Keratinocyte (primary cell): ENCODE data around the gene ATP12A. TPM values are rescaled to one million over a fixed set of nuclear protein-coding genes. Genes with fewer than 3 reads are reported as not detected.
A peak's percentile ranks its signal among the peaks of the same experiment; 100 is the strongest.

Experiments used
- DNase-seq: peaks from one replicate; pipeline ENCODE4 v3.0.0-alpha.2; 2011; ENCODE audit warnings: low read depth, missing footprints, low spot score
- FAIRE-seq: peaks from 2 replicates; lab custom pipeline; 2011; peaks lifted over from hg19 to GRCh38; lab: Jason Lieb, UNC
- H2AFZ ChIP-seq: 2 replicates; pipeline ENCODE4 v1.6.0; 2012; ENCODE audit warnings: low read length, control low read depth, inconsistent platforms; ENCODE audit not compliant: control insufficient read depth
- H3K27ac ChIP-seq: 2 replicates; pipeline ENCODE4 v1.5.1; 2011; ENCODE audit warnings: low read length; ENCODE audit not compliant: control insufficient read depth, insufficient read depth
- H3K27me3 ChIP-seq: 3 replicates; pipeline ENCODE4 v1.6.0; 2011; ENCODE audit warnings: low read length; ENCODE audit not compliant: control insufficient read depth, insufficient read depth; ENCODE audit errors: extremely low read depth
- H3K36me3 ChIP-seq, 2 experiments: 2 replicates in 1 of 2; 3 replicates in 1 of 2; pipeline ENCODE4 v1.5.1; 2011; ENCODE audit warnings: low read length in 2 of 2, mild to moderate bottlenecking in 1 of 2; ENCODE audit not compliant: control insufficient read depth in 2 of 2, insufficient read depth in 2 of 2; ENCODE audit errors: extremely low read depth in 1 of 2
- H3K4me1 ChIP-seq: 3 replicates; pipeline ENCODE4 v1.5.1; 2011; ENCODE audit warnings: low read length; ENCODE audit not compliant: control insufficient read depth, insufficient read depth; ENCODE audit errors: extremely low read depth
- H3K4me2 ChIP-seq: 3 replicates; pipeline ENCODE4 v1.6.0; 2011; ENCODE audit warnings: low read depth, low read length; ENCODE audit not compliant: control insufficient read depth, insufficient read depth; ENCODE audit errors: extremely low read depth
- H3K4me3 ChIP-seq, 3 experiments: fragments of 200-600 bp in 1 of 3; sonication (generic) in 1 of 3; 2 replicates in 2 of 3; 3 replicates in 1 of 3; pipeline ENCODE4 v1.5.1; 2011 to 2016; ENCODE audit warnings: low read length in 3 of 3, mild to moderate bottlenecking in 3 of 3, control low read depth in 2 of 3, inconsistent platforms in 1 of 3, low read depth in 1 of 3, mixed read lengths in 1 of 3, mixed run types in 1 of 3, moderate library complexity in 1 of 3; ENCODE audit not compliant: control insufficient read depth in 2 of 3, insufficient read depth in 2 of 3; ENCODE audit errors: extremely low read depth in 1 of 3
- H3K79me2 ChIP-seq: 2 replicates; pipeline ENCODE4 v1.6.0; 2012; ENCODE audit warnings: low read length; ENCODE audit not compliant: control insufficient read depth, insufficient read depth
- H3K9ac ChIP-seq: 3 replicates; pipeline ENCODE4 v1.6.0; 2011; ENCODE audit warnings: low read length; ENCODE audit not compliant: control insufficient read depth, insufficient read depth; ENCODE audit errors: extremely low read depth
- H3K9me1 ChIP-seq: 3 replicates; pipeline ENCODE4 v1.6.0; 2011; ENCODE audit warnings: low read length; ENCODE audit not compliant: control insufficient read depth, insufficient read depth; ENCODE audit errors: extremely low read depth
- H3K9me3 ChIP-seq: 2 replicates; pipeline ENCODE4 v1.5.1; 2012; ENCODE audit warnings: low read depth, low read length; ENCODE audit not compliant: control insufficient read depth
- H4K20me1 ChIP-seq: 3 replicates; pipeline ENCODE4 v1.6.0; 2011; ENCODE audit warnings: low read length; ENCODE audit not compliant: control insufficient read depth, insufficient read depth; ENCODE audit errors: extremely low read depth
- EZH2 ChIP-seq: IDR thresholded peaks from one replicate; pipeline ENCODE4 v1.6.1; 2012; ENCODE audit warnings: inconsistent platforms, mild to moderate bottlenecking, low read length, moderate library complexity
- dilution Hi-C: fragments of 300-500 bp; cut with MboI; formaldehyde crosslinking; loops from one replicate; pipeline ENCODE4 v1.7.0; 2020; ENCODE audit warnings: low sequenced_read_pairs; ENCODE audit not compliant: extremely low pct_ligation_motif_present
- polyA plus RNA-seq, 5 experiments: library from polyadenylated mRNA; depleted of rRNA in 3 of 5; stranded (reverse) in 3 of 5; stranded (forward) in 1 of 5; unstranded in 1 of 5; fragments of >200 nt; gene quantifications; 1 replicate in 1 of 5; 2 replicates in 3 of 5; 3 replicates in 1 of 5; pipeline versions ENCODE4 v1.2.1 to v1.2.3, GENCODE V29; 2011 to 2012; ENCODE audit warnings: missing spikeins in 2 of 5, low read depth in 1 of 5, low replicate concordance in 1 of 5
- TF ChIP-seq, protein P1 (sequence below), 3 experiments: IDR thresholded peaks in 1 of 3; conservative IDR thresholded peaks in 1 of 3; optimal IDR thresholded peaks in 1 of 3; 2 replicates in 2 of 3; 3 replicates in 1 of 3; pipeline versions ENCODE3 to v1.5.1; 2011; ENCODE audit warnings: low read length in 3 of 3, mild to moderate bottlenecking in 3 of 3, moderate library complexity in 2 of 3, control low read depth in 1 of 3, inconsistent platforms in 1 of 3; ENCODE audit not compliant: insufficient read depth in 2 of 3; ENCODE audit errors: extremely low read depth in 1 of 3

Gene ATP12A
- polyA plus RNA-seq, 1 donor (not counting 4 experiments of a cell fraction or from before 2014, with no cell fraction given): 0.79 TPM

DNA sequence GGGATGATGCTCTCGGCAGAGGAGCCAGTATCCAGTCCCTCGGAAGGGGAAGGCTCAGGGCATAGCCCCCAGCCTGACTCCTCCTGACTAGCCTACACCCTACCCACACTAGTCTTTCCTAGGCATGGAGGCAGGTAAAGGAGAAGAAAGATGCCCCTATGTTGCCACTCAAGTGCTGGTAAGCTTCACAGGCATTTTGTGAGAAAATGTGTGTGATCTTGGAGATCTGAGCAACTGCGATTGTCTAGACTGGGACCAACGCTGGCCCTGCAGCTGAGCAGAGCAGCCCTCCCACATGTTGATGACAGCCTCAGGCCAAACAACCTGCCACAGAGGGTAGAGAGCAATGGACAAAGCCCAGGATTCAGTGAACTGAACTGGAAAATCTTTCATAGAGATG is 11.7 kb upstream of the ATP12A start:
- FAIRE-seq: no peak
- dilution Hi-C loops: no loop called here

DNA sequence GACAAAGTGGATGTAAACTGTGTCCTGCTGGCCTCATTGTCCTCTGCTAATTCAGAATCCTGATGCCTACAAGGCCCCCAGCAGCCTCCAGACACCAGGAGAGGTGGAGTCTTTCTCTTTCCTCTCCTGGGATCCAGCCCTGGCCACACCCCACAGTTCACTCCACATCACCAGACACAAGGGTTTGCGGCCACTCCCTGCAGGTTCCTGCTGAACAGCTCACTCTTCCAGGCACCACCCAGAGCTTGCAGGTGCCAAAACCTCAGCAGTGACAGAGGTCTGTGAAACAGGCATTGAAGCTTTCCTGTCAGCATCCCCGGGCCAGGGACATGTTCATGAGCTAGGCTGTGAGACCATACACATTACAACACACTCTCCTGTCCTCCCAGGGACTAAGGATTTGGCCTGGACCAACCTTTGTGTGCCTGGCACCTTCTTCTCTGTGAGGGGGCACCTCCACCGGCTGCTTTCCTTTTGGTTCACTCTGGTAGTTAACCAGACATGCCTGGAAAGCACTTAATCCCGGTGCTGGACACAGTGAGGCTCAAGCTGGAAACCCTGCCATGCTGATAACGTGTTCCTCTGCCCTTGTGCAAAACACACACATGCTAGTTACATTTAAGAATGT is 11.1 kb upstream of the ATP12A start:
- no peaks in the 10 kb centered on the region for H3K9me1 ChIP-seq
- H2AFZ ChIP-seq: no peak overlapping the region
- no peaks in the 10 kb centered on the region for H3K9me3 ChIP-seq
- no peaks in the 10 kb centered on the region for H3K36me3 ChIP-seq
- no peaks in the 10 kb centered on the region for H3K79me2 ChIP-seq
- H3K27ac ChIP-seq: peak overlapping the region; percentile 93
- peak; percentile 100 for FAIRE-seq
- no peaks in the 10 kb centered on the region for H3K27me3 ChIP-seq
- dilution Hi-C loops: no loop called here
- H3K4me3 ChIP-seq: no peak overlapping the region
- TF ChIP-seq, protein P1, sequence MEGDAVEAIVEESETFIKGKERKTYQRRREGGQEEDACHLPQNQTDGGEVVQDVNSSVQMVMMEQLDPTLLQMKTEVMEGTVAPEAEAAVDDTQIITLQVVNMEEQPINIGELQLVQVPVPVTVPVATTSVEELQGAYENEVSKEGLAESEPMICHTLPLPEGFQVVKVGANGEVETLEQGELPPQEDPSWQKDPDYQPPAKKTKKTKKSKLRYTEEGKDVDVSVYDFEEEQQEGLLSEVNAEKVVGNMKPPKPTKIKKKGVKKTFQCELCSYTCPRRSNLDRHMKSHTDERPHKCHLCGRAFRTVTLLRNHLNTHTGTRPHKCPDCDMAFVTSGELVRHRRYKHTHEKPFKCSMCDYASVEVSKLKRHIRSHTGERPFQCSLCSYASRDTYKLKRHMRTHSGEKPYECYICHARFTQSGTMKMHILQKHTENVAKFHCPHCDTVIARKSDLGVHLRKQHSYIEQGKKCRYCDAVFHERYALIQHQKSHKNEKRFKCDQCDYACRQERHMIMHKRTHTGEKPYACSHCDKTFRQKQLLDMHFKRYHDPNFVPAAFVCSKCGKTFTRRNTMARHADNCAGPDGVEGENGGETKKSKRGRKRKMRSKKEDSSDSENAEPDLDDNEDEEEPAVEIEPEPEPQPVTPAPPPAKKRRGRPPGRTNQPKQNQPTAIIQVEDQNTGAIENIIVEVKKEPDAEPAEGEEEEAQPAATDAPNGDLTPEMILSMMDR (optimal IDR thresholded peaks at IDR 0.05 in 1 of 3, IDR thresholded peaks at IDR 0.05 in 1 of 3, conservative IDR thresholded peaks at IDR 0.05 in 1 of 3; ENCODE audit: extremely low read depth in 1 of 3, insufficient read depth in 2 of 3, low read length in 3 of 3): no peak
- TF ChIP-seq EZH2: no peak
- H3K9ac ChIP-seq: peak overlapping the region; percentile 64
- peaks cover 62% of the 10 kb centered on the region for H3K4me1 ChIP-seq
- peak; percentile 86 for DNase-seq
- no peaks in the 10 kb centered on the region for H4K20me1 ChIP-seq
- peak overlapping the region; percentile 46 for H3K4me2 ChIP-seq

More for the DNA sequence above, 11.7 kb upstream of the ATP12A start:
- no peak overlapping the region for H2AFZ ChIP-seq
- no peaks in the 10 kb centered on the region for H3K27me3 ChIP-seq
- peak overlapping the region; percentile 31 for H3K4me2 ChIP-seq
- H3K79me2 ChIP-seq: no peaks in the 10 kb centered on the region
- no peak for TF ChIP-seq EZH2
- TF ChIP-seq, protein P1 (optimal IDR thresholded peaks at IDR 0.05 in 1 of 3, IDR thresholded peaks at IDR 0.05 in 1 of 3, conservative IDR thresholded peaks at IDR 0.05 in 1 of 3; ENCODE audit: extremely low read depth in 1 of 3, insufficient read depth in 2 of 3, low read length in 3 of 3): no peak
- no peaks in the 10 kb centered on the region for H3K9me1 ChIP-seq
- H3K36me3 ChIP-seq: no peaks in the 10 kb centered on the region
- H3K9ac ChIP-seq: peak overlapping the region; percentile 58
- DNase-seq: no peak
- H3K9me3 ChIP-seq: no peaks in the 10 kb centered on the region
- no peak overlapping the region for H3K4me3 ChIP-seq
- H4K20me1 ChIP-seq: no peaks in the 10 kb centered on the region
- peak overlapping the region; percentile 93 for H3K27ac ChIP-seq
- H3K4me1 ChIP-seq: peaks cover 62% of the 10 kb centered on the region
